Activated CD4-positive, alpha-beta T cell treated with anti-CD3 and anti-CD28 coated beads for 1 hour (primary cell): ENCODE data around the gene SLC6A19.
A peak's percentile ranks its signal among the peaks of the same experiment; 100 is the strongest.
"Not testable (repeated sequence)": the region's sequence is repeated elsewhere in the genome, so short reads cannot be mapped to it uniquely, and the experiment has no call there.

Experiments
- DNase-seq: peaks from one replicate; pipeline ENCODE4 v3.0.0-alpha.2; 2020

The SLC6A19 gene

GRCh38 chr5:1249366-1250280 is 48.2 kb downstream of the SLC6A19 start:
- no peak for DNase-seq

DNA sequence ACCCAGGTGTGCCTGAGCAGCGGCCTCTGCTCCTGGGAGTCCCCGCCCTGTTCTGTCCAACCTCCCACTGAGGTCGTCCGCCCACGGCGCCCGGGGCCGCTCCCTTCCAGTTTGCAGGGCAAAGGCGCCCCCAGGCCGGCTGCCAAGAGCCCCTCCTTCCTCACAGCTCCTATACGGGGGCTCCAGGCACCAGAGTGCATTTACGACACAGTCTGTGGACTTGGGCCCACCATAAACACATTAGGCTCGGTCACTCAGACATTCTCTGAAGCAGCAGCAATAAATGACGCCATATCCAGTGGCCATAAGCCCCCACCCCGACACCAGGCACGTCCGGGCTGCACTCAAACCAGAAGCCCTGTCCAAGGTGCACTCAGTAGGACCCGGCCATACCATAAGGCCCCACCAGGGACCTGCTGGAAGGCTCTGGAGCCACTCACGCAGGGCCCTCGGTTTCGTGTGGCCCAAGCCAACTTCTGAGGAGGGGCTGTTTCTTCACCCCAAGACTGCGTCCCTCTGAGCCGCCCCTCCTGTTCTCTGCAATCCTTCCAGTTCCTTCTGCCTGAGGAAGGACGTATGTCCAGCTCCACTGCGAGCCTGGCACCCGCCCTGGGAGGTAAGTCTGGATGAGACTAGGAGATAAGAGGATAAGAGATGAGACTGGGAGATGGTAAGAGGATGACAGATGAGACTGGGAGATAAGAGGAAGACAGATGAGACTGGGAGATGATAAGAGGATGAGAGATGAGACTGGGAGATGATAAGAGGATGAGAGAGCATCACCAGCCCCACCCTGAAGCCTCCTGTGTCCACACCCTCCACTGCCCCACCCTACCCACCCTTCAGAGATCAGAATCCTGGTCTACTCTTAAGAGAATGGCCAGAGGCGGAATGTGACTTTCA is 50.5 kb downstream of the SLC6A19 start:
- DNase-seq = no peak

GRCh38 chr5:1252681-1253080 is 51.3 kb downstream of the SLC6A19 start:
- DNase-seq = no peak

GRCh38 chr5:1253456-1254105 is 52.2 kb downstream of the SLC6A19 start:
- no peak for DNase-seq

DNA sequence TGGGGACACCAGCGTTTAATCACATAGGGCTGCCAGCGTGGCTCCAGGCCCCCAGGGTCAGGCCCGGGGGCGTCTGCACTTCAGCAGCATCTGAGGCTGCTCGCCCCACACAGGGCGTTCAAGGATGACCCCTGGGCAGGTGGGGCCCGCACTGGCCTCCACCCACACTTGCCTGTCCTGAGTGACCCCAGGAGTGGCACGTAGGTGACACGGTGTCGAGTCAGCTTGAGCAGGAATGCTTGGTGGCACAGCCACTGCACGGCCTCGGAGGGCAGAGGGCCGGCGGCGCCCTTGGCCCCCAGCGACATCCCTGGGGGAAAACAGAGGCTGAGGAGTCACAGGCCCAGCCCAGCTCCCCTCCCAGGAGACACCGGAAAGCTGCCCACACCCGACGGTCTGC is 52.8 kb downstream of the SLC6A19 start:
- no peak for DNase-seq

DNA sequence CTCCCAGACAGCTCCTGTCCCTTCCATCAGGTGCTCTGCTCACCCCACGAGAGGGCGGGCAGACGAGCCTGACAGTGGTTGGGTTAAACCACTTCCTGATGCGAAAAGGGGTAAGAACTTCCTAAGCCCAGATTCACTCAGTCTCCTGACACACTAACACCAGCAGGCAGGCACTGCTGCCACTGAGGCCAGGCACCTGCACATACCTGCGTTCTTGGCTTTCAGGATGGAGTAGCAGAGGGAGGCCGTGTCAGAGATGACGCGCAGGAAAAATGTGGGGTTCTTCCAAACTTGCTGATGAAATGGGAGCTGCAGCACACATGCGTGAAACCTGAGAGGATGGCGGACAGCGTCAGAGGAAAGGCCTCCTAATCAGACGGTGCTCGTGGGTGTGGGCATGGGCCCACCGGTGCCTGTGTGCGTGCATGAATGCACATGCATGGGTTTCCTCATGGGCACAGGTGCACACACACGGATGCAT is 53.7 kb downstream of the SLC6A19 start:
- peak; percentile 22 for DNase-seq

DNA sequence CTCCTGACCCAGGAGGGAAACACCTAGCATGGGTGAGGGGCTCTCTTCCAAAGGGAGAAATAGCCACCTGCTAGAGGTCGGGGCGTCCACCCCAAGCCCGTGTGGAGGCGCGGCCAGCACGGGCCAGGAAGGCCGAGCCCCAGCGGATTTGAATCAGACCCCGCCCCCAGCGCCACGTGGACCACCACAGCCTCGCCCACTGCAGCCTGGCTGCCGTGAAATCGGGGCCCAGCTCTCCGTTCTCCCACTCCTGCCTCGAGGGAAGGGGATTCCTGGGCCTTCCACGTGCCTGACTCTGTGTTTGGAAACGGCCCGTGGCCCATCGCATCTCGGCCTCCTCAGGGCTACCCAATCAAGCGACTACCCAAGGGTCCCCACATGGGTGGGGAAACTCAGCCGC is 55.4 kb downstream of the SLC6A19 start:
- DNase-seq = no peak

GRCh38 chr5:1257363-1257762 is 56.0 kb downstream of the SLC6A19 start:
- DNase-seq = no peak

- no peak for DNase-seq
These were observed 56.4 kb downstream of the SLC6A19 start for GRCh38 chr5:1257841-1258240.

GRCh38 chr5:1259806-1260480 is 58.5 kb downstream of the SLC6A19 start:
- DNase-seq = no peak

GRCh38 chr5:1261643-1262042 is 60.2 kb downstream of the SLC6A19 start:
- DNase-seq = no peak

GRCh38 chr5:1262381-1262780 is 61.0 kb downstream of the SLC6A19 start:
- DNase-seq = no peak

GRCh38 chr5:1264211-1264610 is 62.8 kb downstream of the SLC6A19 start:
- DNase-seq = no peak

DNA sequence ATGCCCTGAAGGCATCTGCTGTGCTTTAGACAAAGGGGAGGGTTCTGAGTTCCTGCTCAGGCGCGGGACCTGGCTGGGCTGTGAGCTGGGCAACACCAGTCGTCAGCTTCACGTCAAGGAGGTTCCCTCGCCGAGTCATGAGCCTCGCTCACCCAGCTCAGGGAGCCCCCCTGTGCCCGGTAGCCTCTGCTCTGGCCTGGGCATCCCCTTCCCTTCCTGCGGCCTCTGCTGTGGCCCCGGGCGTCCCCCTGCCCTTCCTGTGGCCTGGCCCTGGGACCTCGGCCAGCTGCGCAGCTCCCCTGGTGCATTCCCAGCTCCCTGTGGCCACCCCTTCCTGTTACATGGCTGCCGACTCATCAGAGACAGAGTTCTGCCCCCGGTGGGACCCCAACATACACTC is 63.6 kb downstream of the SLC6A19 start:
- DNase-seq = no peak

DNA sequence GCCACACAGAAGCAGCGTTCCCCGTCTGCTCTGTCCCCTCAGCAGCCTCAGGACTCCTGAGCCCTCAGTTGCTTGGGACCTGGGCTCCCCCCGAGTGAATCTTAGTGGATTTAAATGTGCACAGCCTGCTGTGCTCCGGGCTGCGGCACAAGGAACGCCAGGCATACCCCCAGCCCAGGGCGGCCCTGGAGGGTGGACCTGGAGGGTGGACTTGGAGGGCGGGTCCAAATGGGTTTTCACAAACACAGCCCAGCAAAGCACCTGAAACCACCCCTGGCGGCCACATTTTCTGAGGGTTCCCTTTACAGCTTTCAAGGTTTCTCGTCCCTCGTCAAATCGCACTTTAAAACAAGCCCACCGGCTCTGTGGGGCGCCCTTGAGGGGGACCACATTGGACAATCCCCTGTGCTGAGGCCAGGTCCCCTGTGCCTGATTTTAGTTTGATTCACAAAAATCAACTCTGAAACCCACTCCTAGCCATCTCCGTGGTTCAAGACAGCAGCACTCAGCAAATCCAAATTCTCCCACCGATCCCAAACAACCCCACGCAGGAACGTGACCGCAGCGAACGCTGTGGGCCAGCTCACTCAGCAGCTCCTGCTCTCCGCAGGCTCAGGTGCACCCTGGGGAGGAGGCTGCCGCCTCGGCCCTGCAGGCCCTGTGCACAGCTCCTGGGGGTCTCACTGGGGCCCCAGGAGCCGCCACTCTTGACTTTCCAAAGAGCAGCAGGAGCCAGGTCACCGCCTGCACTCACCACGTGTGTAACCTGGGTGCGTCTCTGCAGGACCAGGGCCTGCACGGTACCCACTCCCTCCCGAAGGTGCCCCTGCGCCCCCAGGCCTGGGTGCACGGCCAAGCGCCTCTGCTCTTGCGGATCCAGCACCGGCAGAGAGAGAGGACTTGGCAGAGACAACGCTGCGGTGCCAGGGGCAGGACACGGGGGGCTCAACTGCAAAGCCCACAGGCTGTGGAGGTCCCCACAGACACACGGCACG is 64.4 kb downstream of the SLC6A19 start:
- no peak for DNase-seq

- no peak for DNase-seq
These were observed 65.4 kb downstream of the SLC6A19 start for GRCh38 chr5:1266791-1267190.

DNA sequence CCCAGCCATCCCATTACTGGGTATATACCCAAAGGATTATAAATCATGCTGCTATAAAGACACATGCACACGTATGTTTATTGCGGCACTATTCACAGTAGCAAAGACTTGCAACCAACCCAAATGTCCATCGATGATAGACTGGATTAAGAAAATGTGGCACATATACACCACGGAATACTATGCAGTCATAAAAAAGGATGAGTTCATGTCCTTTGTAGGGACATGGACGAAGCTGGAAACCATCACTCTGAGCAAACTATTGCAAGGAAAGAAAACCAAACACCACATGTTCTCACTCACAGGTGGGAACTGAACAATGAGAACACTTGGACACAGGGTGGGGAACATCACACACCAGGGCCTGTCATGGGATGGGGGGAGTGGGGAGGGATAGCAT is 66.1 kb downstream of the SLC6A19 start:
- DNase-seq = not testable (repeated sequence)

GRCh38 chr5:1268056-1268455 is 66.7 kb downstream of the SLC6A19 start:
- no peak for DNase-seq

- no peak for DNase-seq
These were observed 67.3 kb downstream of the SLC6A19 start for GRCh38 chr5:1268666-1269065.

DNA sequence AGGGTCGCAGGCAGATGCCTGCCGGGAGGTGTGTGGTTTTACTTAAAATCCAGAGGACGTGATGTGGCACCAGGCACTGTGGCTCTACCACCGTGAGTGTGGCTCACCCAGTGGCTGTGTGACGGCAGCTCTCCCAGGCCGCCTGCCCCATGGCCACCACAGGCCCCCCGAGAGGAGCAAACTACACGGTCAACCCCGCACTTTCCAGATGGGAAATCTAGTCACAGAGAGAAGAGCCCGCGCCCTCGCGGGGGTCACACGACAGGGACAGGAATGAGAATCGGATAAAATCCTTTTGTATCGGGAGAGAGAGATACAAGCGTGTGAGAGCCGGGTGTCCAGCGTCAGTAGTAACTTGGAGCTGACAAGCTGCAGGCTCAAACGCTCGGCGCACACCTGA is 69.0 kb downstream of the SLC6A19 start:
- no peak for DNase-seq
